ENCODE results near the gene OGN.
"Not testable (repeated sequence)": the region's sequence is repeated elsewhere in the genome, so short reads cannot be mapped to it uniquely, and the experiment has no call there.

Gene OGN

GRCh38 chr9:92404042-92404836 is at the start of gene OGN:
OGN (minus strand) TSS chr9:92404578; CDS start chr9:92403407, 1,171 bp downstream.
- DNase-seq: no peak

GRCh38 chr9:92446536-92446935 is 42.2 kb upstream of the OGN start:
- no peak for DNase-seq

GRCh38 chr9:92444841-92445240 is 40.5 kb upstream of the OGN start:
- DNase-seq: no peak

GRCh38 chr9:92440751-92441046 is 36.3 kb upstream of the OGN start:
- no peak for DNase-seq

GRCh38 chr9:92439921-92440750 is 35.8 kb upstream of the OGN start:
- DNase-seq: no peak

- DNase-seq: no peak
These were observed 34.6 kb upstream of the OGN start for GRCh38 chr9:92438900-92439526.

- DNase-seq: no peak
These were observed 30.9 kb upstream of the OGN start for GRCh38 chr9:92435263-92435662.

GRCh38 chr9:92432972-92433548 is 28.7 kb upstream of the OGN start:
- no peak for DNase-seq

- DNase-seq: no peak
These were observed 28.0 kb upstream of the OGN start for GRCh38 chr9:92432350-92432749.

- DNase-seq: no peak
These were observed 25.5 kb upstream of the OGN start for GRCh38 chr9:92429836-92430235.

GRCh38 chr9:92426501-92427145 is 22.2 kb upstream of the OGN start:
- DNase-seq: peak; percentile 96

- DNase-seq: no peak
These were observed 21.1 kb upstream of the OGN start for GRCh38 chr9:92425474-92425873.

- DNase-seq: no peak
These were observed 20.0 kb upstream of the OGN start, which contains the start of gene OMD for GRCh38 chr9:92424340-92424739. OMD (minus strand) TSS chr9:92424471; CDS start chr9:92417558, 6,913 bp downstream.

GRCh38 chr9:92423612-92424011 is 19.2 kb upstream of the OGN start:
- DNase-seq: no peak

GRCh38 chr9:92422611-92423338 is 18.4 kb upstream of the OGN start:
- no peak for DNase-seq

GRCh38 chr9:92414566-92414965 is 10.2 kb upstream of the OGN start:
- no peak for DNase-seq

GRCh38 chr9:92411157-92411556 is 6.8 kb upstream of the OGN start:
- DNase-seq: not testable (repeated sequence)

- DNase-seq: no peak
These were observed 4.5 kb upstream of the OGN start for GRCh38 chr9:92408747-92409478.

GRCh38 chr9:92407818-92408217 is 3.4 kb upstream of the OGN start:
- DNase-seq: no peak

GRCh38 chr9:92406477-92406876 is 2.1 kb upstream of the OGN start:
- no peak for DNase-seq

GRCh38 chr9:92405818-92406217 is 1.4 kb upstream of the OGN start:
- DNase-seq: no peak

Data from SHP77 treated with DMSO at 0.1 percent for 48 hours (cell line).